ENCODE measurements around the gene CCDC18.

DNA sequence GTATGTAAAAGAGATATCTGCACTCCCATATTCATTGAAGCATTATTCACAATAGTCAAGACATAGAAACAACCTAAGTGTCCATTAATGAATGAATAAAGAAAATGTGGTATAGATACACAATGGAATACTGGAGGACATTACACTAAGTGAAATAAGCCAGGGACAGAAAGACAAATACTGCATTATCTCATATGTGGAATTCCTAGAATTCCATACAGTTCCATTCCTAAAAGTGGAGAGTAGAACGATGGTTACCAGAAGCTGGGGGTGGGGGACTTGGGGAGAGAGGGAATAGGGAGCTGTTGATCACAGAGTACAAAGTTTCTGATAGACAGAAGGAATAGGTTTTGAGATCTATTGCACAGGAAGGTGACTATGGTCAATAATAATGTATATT lies 7.7 kb upstream of the CCDC18 start:
- TF ChIP-seq, protein P1, sequence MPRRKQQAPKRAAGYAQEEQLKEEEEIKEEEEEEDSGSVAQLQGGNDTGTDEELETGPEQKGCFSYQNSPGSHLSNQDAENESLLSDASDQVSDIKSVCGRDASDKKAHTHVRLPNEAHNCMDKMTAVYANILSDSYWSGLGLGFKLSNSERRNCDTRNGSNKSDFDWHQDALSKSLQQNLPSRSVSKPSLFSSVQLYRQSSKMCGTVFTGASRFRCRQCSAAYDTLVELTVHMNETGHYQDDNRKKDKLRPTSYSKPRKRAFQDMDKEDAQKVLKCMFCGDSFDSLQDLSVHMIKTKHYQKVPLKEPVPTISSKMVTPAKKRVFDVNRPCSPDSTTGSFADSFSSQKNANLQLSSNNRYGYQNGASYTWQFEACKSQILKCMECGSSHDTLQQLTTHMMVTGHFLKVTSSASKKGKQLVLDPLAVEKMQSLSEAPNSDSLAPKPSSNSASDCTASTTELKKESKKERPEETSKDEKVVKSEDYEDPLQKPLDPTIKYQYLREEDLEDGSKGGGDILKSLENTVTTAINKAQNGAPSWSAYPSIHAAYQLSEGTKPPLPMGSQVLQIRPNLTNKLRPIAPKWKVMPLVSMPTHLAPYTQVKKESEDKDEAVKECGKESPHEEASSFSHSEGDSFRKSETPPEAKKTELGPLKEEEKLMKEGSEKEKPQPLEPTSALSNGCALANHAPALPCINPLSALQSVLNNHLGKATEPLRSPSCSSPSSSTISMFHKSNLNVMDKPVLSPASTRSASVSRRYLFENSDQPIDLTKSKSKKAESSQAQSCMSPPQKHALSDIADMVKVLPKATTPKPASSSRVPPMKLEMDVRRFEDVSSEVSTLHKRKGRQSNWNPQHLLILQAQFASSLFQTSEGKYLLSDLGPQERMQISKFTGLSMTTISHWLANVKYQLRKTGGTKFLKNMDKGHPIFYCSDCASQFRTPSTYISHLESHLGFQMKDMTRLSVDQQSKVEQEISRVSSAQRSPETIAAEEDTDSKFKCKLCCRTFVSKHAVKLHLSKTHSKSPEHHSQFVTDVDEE (CRISPR knock-in tag; IDR thresholded peaks at IDR 0.05) = no peak
- no peak for TF ChIP-seq ZFP3 (CRISPR knock-in tag; IDR thresholded peaks at IDR 0.05)
- TF ChIP-seq, protein P2, sequence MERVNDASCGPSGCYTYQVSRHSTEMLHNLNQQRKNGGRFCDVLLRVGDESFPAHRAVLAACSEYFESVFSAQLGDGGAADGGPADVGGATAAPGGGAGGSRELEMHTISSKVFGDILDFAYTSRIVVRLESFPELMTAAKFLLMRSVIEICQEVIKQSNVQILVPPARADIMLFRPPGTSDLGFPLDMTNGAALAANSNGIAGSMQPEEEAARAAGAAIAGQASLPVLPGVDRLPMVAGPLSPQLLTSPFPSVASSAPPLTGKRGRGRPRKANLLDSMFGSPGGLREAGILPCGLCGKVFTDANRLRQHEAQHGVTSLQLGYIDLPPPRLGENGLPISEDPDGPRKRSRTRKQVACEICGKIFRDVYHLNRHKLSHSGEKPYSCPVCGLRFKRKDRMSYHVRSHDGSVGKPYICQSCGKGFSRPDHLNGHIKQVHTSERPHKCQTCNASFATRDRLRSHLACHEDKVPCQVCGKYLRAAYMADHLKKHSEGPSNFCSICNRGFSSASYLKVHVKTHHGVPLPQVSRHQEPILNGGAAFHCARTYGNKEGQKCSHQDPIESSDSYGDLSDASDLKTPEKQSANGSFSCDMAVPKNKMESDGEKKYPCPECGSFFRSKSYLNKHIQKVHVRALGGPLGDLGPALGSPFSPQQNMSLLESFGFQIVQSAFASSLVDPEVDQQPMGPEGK (CRISPR knock-in tag; IDR thresholded peaks at IDR 0.05; ENCODE audit: borderline replicate concordance) = peak; percentile 72; the same call in 1 of the 2 replicates
- no peak for TF ChIP-seq ZFP30 (CRISPR knock-in tag; IDR thresholded peaks at IDR 0.05)
- no peak for TF ChIP-seq PPARA (CRISPR knock-in tag; IDR thresholded peaks at IDR 0.05; ENCODE audit: borderline replicate concordance)
- TF ChIP-seq, protein P3, sequence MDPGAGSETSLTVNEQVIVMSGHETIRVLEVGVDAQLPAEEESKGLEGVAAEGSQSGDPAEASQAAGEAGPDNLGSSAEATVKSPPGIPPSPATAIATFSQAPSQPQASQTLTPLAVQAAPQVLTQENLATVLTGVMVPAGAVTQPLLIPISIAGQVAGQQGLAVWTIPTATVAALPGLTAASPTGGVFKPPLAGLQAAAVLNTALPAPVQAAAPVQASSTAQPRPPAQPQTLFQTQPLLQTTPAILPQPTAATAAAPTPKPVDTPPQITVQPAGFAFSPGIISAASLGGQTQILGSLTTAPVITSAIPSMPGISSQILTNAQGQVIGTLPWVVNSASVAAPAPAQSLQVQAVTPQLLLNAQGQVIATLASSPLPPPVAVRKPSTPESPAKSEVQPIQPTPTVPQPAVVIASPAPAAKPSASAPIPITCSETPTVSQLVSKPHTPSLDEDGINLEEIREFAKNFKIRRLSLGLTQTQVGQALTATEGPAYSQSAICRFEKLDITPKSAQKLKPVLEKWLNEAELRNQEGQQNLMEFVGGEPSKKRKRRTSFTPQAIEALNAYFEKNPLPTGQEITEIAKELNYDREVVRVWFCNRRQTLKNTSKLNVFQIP (CRISPR knock-in tag; IDR thresholded peaks at IDR 0.05; ENCODE audit: borderline replicate concordance, low read depth) = no peak
